ENCODE results near the gene DESI2.

DNA sequence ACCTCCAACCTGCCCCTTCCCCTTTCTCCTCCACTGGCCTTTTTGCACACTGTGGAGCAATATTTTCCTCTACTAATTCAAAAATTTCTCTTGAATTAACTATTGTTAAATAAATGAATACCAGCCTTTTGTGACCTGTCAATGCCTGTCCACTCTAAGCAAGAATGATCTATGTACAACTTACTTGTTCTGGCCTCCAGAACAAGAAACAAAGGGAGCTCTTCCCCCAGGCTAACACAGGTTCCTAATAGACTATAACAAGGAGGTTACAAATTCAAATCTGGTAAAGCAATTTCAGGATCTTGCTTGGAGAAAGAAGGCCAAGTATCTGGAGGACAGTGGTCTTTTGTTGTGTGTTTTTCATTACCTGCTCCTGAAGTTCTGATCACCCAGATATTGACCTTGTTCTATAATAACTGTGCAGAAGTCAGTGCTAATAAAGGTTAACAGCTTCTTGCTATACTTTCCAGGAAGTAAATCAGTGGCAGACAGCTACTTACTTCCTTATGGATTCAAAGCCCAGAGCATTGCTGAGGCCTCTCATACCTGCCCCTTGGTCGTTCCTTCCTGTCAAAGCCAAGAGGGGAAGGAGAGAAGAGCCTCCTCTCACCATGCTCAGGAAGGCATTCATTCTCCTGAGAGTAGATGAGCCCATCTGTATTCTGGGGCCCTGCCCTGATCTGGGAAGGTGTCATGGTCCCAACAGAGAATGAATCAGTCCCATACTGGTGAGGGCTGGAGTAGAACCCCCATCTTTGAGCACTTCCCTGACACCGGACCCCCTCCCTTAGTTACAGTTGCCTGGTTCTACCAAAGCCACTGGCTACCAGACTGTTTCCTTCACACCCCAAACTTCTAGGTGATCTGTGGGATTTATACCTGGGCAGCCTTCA, 56.8 kb downstream of the DESI2 start:
- TF ChIP-seq, protein P1, sequence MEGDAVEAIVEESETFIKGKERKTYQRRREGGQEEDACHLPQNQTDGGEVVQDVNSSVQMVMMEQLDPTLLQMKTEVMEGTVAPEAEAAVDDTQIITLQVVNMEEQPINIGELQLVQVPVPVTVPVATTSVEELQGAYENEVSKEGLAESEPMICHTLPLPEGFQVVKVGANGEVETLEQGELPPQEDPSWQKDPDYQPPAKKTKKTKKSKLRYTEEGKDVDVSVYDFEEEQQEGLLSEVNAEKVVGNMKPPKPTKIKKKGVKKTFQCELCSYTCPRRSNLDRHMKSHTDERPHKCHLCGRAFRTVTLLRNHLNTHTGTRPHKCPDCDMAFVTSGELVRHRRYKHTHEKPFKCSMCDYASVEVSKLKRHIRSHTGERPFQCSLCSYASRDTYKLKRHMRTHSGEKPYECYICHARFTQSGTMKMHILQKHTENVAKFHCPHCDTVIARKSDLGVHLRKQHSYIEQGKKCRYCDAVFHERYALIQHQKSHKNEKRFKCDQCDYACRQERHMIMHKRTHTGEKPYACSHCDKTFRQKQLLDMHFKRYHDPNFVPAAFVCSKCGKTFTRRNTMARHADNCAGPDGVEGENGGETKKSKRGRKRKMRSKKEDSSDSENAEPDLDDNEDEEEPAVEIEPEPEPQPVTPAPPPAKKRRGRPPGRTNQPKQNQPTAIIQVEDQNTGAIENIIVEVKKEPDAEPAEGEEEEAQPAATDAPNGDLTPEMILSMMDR (IDR thresholded peaks at IDR 0.05), result no peak
- TF ChIP-seq POLR2AphosphoS5 (IDR thresholded peaks at IDR 0.05), result no peak

Data from sigmoid colon (tissue), 4 donors.